Activated CD4-positive, alpha-beta T cell treated with anti-CD3 and anti-CD28 coated beads for 48 hours (primary cell): ENCODE measurements around the gene MYH16.

Experiments
- DNase-seq: peaks from one replicate; pipeline ENCODE4 v3.0.0-alpha.2; 2020

The MYH16 gene

GRCh38 chr7:99359465-99360154 lies 87.0 kb downstream of the MYH16 start:
- DNase-seq = no peak
